ENCODE data around the gene ITIH6.

The ITIH6 gene

DNA sequence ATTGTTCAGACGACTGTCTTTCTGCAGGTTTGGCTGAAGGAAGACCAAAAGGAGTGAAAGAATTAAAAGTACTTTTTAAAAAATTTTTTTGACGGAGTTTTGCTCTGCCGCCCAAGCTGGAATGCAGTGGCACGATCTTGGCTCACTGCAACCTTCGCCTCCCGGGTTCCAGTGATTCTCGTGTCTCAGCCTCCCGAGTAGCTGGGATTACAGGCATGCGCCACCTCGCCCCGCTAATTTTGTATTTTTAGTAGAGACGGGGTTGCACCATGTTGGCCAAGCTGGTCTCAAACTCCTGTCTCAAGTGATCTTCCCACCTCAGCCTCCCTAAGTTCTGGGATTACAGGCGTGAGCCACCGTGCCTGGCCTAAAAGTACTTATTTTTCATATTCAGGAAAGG lies 86.3 kb downstream of the ITIH6 start:
- DNase-seq: no peak

DNA sequence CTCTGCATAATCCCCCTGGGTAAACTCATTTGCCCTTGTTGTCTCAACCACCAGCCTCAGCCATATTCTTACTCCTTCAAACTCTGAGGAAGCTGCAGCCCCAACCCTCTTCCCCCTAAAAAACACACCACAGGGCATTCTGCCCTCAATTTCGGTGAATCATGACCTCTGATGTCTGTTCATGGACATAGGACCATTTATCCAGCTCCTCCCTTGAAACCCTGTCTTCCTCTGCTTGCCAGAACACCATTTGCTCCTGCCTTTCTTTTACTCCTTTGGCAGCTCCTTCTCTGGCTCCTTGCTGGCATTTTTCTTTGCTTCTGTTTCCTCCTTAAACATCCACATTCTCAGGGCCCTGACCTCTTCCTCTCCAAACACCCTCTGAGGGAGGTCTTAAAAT lies 87.1 kb downstream of the ITIH6 start:
- no peak for DNase-seq

DNA sequence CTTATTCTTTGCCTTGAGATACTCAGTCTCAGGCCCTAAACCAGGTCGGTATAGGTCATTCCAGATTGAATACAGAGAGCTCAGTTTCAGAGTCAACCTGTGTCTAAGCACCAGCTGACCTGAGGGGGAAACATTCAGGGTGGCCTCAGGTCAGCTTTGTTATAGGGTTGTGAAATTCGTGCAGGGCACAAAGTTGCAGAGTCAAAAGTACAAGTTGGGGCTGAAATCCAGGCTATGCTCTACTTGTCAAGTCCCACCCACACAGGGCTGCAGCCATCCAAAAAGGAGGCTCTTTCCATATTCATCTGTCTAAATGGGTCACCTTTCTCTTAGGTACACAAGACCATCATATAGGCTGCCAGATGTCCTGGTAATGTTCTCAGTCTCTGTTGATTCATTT lies 89.7 kb downstream of the ITIH6 start:
- no peak for DNase-seq

Data from fibroblast of skin of right biceps (primary cell).